Measurements from ENCODE around the gene GET4. TPM values are rescaled to one million over a fixed set of nuclear protein-coding genes. Genes with fewer than 3 reads are reported as not detected.
"Not testable (repeated sequence)": the region's sequence is repeated elsewhere in the genome, so short reads cannot be mapped to it uniquely, and the experiment has no call there.

The GET4 gene
- total RNA-seq, 2 experiments from 2014 or later = 39.1 to 42.5 TPM

GRCh38 chr7:843230-843629 lies 33.1 kb upstream of the GET4 start:
- CTCF ChIA-PET = interaction anchor here (0.6 to 1.2 kb wide), 2 partner anchors 30 to 131 kb away, joined by 3 to 5 read pairs; no protein-coding TSS in a partner anchor
- POLR2A ChIA-PET = no interaction called here

- ChIA-PET POLR2A (no interaction called here), CTCF (interaction anchor here (0.9 kb wide), 1 partner anchor 13 kb away, joined by 3 read pairs; no protein-coding TSS in a partner anchor)
These were observed 32.3 kb upstream of the GET4 start for GRCh38 chr7:844043-844442.

- CTCF ChIA-PET = interaction anchor here (0.9 kb wide), 1 partner anchor 13 kb away, joined by 3 read pairs; no protein-coding TSS in a partner anchor
- POLR2A ChIA-PET = no interaction called here
These were observed 31.8 kb upstream of the GET4 start for GRCh38 chr7:844514-844913.

- POLR2A ChIA-PET = no interaction called here
- CTCF ChIA-PET = interaction anchor here (0.9 kb wide), 1 partner anchor 14 kb away, joined by 3 read pairs; no protein-coding TSS in a partner anchor
These were observed 31.3 kb upstream of the GET4 start for GRCh38 chr7:845091-845490.

- ChIA-PET POLR2A (interaction anchor here (0.6 kb wide), 1 partner anchor 27 kb away, joined by 5 read pairs; no protein-coding TSS in a partner anchor), CTCF (no interaction called here)
These were observed 30.6 kb upstream of the GET4 start for GRCh38 chr7:845731-846130.

- CTCF ChIA-PET = interaction anchor here (0.7 kb wide), 1 partner anchor 17 kb away, joined by 3 read pairs; no protein-coding TSS in a partner anchor
- POLR2A ChIA-PET = not testable (repeated sequence)
These were observed 29.2 kb upstream of the GET4 start for GRCh38 chr7:846958-847650.

GRCh38 chr7:847728-848127 lies 28.6 kb upstream of the GET4 start:
- POLR2A ChIA-PET, CTCF ChIA-PET: not testable (repeated sequence)

- CTCF ChIA-PET = no interaction called here
- POLR2A ChIA-PET = no interaction called here
These were observed 27.2 kb upstream of the GET4 start for GRCh38 chr7:849145-849544.

GRCh38 chr7:849781-850180 lies 26.6 kb upstream of the GET4 start:
- ChIA-PET POLR2A (no interaction called here), CTCF (no interaction called here)

- ChIA-PET CTCF (no interaction called here), POLR2A (no interaction called here)
These were observed 25.1 kb upstream of the GET4 start for GRCh38 chr7:851204-851603.

- CTCF ChIA-PET = interaction anchor here (0.6 kb wide), 1 partner anchor 13 kb away, joined by 3 read pairs; no protein-coding TSS in a partner anchor
- POLR2A ChIA-PET = no interaction called here
These were observed 22.8 kb upstream of the GET4 start for GRCh38 chr7:853366-854117.

- ChIA-PET CTCF (no interaction called here), POLR2A (no interaction called here)
These were observed 22.1 kb upstream of the GET4 start for GRCh38 chr7:854118-854775.

- ChIA-PET POLR2A (no interaction called here), CTCF (no interaction called here)
These were observed 20.5 kb upstream of the GET4 start for GRCh38 chr7:855686-856369.

- CTCF ChIA-PET = no interaction called here
- POLR2A ChIA-PET = no interaction called here
These were observed 19.8 kb upstream of the GET4 start for GRCh38 chr7:856444-857095.

- CTCF ChIA-PET = no interaction called here
- POLR2A ChIA-PET = no interaction called here
These were observed 18.7 kb upstream of the GET4 start for GRCh38 chr7:857661-858060.

GRCh38 chr7:859359-860030 lies 16.9 kb upstream of the GET4 start:
- ChIA-PET CTCF (interaction anchor here (0.5 to 1.1 kb wide), 2 partner anchors 14 to 439 kb away, joined by 3 to 5 read pairs; no protein-coding TSS in a partner anchor), POLR2A (interaction anchor here (0.6 kb wide), 1 partner anchor 62 kb away, joined by 3 read pairs; no protein-coding TSS in a partner anchor)

- ChIA-PET CTCF (interaction anchor here (1.1 kb wide), 1 partner anchor 13 kb away, joined by 3 read pairs; no protein-coding TSS in a partner anchor), POLR2A (no interaction called here)
These were observed 16.2 kb upstream of the GET4 start for GRCh38 chr7:860149-860548.

GRCh38 chr7:861222-861621 lies 15.1 kb upstream of the GET4 start:
- ChIA-PET CTCF (no interaction called here), POLR2A (no interaction called here)

- ChIA-PET POLR2A (interaction anchor here (0.6 kb wide), 1 partner anchor 156 kb away, joined by 3 read pairs; no protein-coding TSS in a partner anchor), CTCF (interaction anchor here (2.3 kb wide), 1 partner anchor 11 kb away, joined by 11 read pairs; no protein-coding TSS in a partner anchor)
These were observed 14.2 kb upstream of the GET4 start for GRCh38 chr7:862157-862556.
